ENCODE results near the gene TICAM2.

DNA sequence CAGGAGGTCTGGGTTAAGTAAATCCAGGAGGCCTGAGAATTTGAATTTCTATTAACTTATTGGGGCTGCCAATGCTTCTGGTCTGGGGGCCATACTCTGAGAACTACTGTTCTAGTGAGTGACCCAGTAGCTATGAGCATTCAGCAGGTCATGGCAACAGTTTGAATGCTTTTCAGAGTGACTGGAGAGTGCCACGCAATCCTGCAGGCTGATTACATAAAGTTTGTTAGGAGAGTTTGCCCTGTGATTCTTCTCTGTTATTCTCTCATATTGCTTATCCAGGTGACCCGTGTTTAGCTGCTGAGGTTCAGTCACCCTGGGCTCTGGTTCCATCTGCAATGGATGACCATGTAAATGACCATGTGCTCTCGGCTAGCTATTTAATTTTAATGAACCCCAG, 45.8 kb upstream of the TICAM2 start:
- TF ChIP-seq, protein P1, sequence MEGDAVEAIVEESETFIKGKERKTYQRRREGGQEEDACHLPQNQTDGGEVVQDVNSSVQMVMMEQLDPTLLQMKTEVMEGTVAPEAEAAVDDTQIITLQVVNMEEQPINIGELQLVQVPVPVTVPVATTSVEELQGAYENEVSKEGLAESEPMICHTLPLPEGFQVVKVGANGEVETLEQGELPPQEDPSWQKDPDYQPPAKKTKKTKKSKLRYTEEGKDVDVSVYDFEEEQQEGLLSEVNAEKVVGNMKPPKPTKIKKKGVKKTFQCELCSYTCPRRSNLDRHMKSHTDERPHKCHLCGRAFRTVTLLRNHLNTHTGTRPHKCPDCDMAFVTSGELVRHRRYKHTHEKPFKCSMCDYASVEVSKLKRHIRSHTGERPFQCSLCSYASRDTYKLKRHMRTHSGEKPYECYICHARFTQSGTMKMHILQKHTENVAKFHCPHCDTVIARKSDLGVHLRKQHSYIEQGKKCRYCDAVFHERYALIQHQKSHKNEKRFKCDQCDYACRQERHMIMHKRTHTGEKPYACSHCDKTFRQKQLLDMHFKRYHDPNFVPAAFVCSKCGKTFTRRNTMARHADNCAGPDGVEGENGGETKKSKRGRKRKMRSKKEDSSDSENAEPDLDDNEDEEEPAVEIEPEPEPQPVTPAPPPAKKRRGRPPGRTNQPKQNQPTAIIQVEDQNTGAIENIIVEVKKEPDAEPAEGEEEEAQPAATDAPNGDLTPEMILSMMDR (IDR thresholded peaks at IDR 0.05), result no peak
- no peak for TF ChIP-seq POLR2AphosphoS5 (IDR thresholded peaks at IDR 0.05)
- no peak for TF ChIP-seq POLR2A (IDR thresholded peaks at IDR 0.05)

Data from breast epithelium (tissue), 3 donors.